Prostate gland (tissue), 2 donors: ENCODE data around the gene TH. TPM values are rescaled to one million over a fixed set of nuclear protein-coding genes. Genes with fewer than 3 reads are reported as not detected.

Source experiments
- DNase-seq: peaks from one replicate; pipeline ENCODE4 v3.0.0-alpha.2; 2019; ENCODE audit warnings: low spot score
- H3K27ac ChIP-seq, 2 donors: fragments of 200-600 bp; sonication (generic); 2 replicates each; pipeline ENCODE4 v1.5.1; 2017 to 2019
- H3K27me3 ChIP-seq: fragments of 200-600 bp; sonication (generic); replicated peaks from 2 replicates; pipeline ENCODE4 v1.5.1; 2019; ENCODE audit not compliant: insufficient read depth
- H3K36me3 ChIP-seq, 2 donors: fragments of 200-600 bp; sonication (generic); 1 replicate in 1 of 2; 2 replicates in 1 of 2; pipeline versions ENCODE4 v1.5.1 to v1.8.1; 2017 to 2019
- H3K4me1 ChIP-seq: fragments of 200-600 bp; sonication (generic); replicated peaks from 2 replicates; pipeline ENCODE4 v1.5.1; 2019
- H3K4me3 ChIP-seq, 2 donors: fragments of 200-600 bp; sonication (generic); 2 replicates each; pipeline ENCODE4 v1.5.1; 2017 to 2019
- H3K9me3 ChIP-seq: fragments of 200-600 bp; sonication (generic); 2 replicates; pipeline ENCODE4 v1.5.1; 2017
- CTCF ChIP-seq, 4 experiments: fragments of 200-600 bp in 2 of 4; fragments of 450-650 bp in 2 of 4; sonication (generic) in 2 of 4; IDR thresholded peaks; 1 replicate in 3 of 4; 2 replicates in 1 of 4; pipeline ENCODE4 v1.5.1; 2016 to 2019; ENCODE audit warnings: antibody characterized with exemption in 4 of 4, mild to moderate bottlenecking in 2 of 4, moderate library complexity in 2 of 4
- POLR2A ChIP-seq: fragments of 450-650 bp; IDR thresholded peaks from one replicate; pipeline ENCODE4 v1.6.1; 2016; ENCODE audit warnings: antibody characterized with exemption, mild to moderate bottlenecking
- POLR2AphosphoS5 ChIP-seq: sonication (generic); formaldehyde crosslinking; IDR thresholded peaks from one replicate; pipeline ENCODE4 v1.6.1; 2017; ENCODE audit warnings: antibody characterized with exemption
- WGBS: methylation state at CpG from one replicate; pipeline ENCODE4 v1.1.5; 2018; 5-methylcytosine and 5-hydroxymethylcytosine counted together
- intact Hi-C: fragments of 100-400 bp; cut with DNase I; formaldehyde crosslinking; loops from one replicate; pipeline ENCODE4 v1.14.2; 2022
- total RNA-seq, 2 donors: library from RNA; depleted of rRNA; stranded (reverse); fragments of >200 nt; gene quantifications; one replicate each; pipeline ENCODE4 v1.1.0, GENCODE V29; 2016

Gene TH
- total RNA-seq, 2 donors from 2014 or later: 2.4 TPM; not detected in 1

GRCh38 chr11:2156416-2157182 lies 15.0 kb downstream of the TH start:
- Histone ChIP-seq H3K9me3 (no peaks in the 10 kb centered on the region), H3K27me3 (no peaks in the 10 kb centered on the region), H3K4me3 (no peak overlapping the region), H3K27ac (peak overlapping the region; percentile 10 to 30), H3K36me3 (no peaks in the 10 kb centered on the region), H3K4me1 (no peaks in the 10 kb centered on the region)
- 24% methylated on average over 19 of the region's 19 CpGs for WGBS
- no peak for TF ChIP-seq POLR2A
- TF ChIP-seq POLR2AphosphoS5: peak; percentile 8
- TF ChIP-seq CTCF (IDR thresholded peaks at IDR 0.05): peak; percentile 25 to 88 (median 79)
- peak; percentile 69 for DNase-seq
- intact Hi-C loops: loop anchor here (10.0 kb wide), 2 partner anchors 232 to 502 kb away; no protein-coding TSS in a partner anchor

DNA sequence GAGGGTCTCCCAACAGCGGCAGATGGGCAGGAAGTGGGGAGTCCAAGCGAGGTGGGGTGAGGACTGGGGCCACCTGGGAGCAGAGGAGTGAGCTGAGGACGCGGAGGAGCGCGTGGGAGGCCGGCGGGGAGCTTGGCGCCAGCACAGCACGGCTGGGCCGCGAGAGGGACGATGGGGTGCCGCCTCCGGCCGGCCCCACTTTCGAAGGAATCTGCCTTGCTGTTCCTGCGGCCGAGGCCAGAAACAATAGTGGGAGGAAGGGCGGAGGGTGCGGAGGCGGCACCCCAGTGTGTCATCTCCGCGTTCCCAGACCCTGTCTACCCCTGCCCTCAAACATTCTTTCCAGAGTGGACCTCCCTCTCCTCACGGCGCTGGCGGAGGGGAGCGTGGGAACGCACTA lies 16.1 kb downstream of the TH start:
- Histone ChIP-seq H3K4me1 (no peaks in the 10 kb centered on the region), H3K27me3 (no peaks in the 10 kb centered on the region), H3K4me3 (no peak overlapping the region), H3K9me3 (no peaks in the 10 kb centered on the region), H3K36me3 (no peaks in the 10 kb centered on the region), H3K27ac (no peak overlapping the region)
- TF ChIP-seq CTCF (IDR thresholded peaks at IDR 0.05) (no peak), POLR2AphosphoS5 (no peak), POLR2A (no peak)
- no peak for DNase-seq
- 86% methylated on average over 25 of the region's 29 CpGs for WGBS
- intact Hi-C loops: loop anchor here (10.0 kb wide), 2 partner anchors 231 to 501 kb away; no protein-coding TSS in a partner anchor

DNA sequence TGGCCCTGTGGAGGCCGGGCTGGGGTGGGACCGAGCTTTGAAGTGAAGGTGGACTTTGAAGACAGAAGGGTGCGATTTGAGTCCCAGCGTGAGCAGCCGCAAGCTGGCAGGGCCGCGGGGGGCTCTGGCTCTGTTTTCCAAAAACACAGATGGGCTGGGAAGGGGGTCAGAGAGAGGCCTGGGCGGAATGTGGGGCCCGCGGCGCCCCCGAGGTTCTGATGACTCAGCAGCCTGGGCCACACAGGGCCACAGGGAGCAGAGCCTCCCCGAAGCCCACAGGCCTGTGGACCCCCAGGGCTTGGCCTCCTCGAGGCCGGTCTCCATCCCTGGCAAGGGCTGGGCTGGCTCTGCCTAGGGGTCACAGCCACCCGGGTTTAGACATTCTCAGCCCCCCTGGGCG lies 16.7 kb downstream of the TH start:
- Histone ChIP-seq H3K36me3 (no peaks in the 10 kb centered on the region), H3K27me3 (no peaks in the 10 kb centered on the region), H3K4me3 (no peak overlapping the region), H3K27ac (no peak overlapping the region), H3K4me1 (no peaks in the 10 kb centered on the region), H3K9me3 (no peaks in the 10 kb centered on the region)
- WGBS: 89% methylated on average over 17 of the region's 17 CpGs
- no peak for TF ChIP-seq POLR2A
- no peak for TF ChIP-seq POLR2AphosphoS5
- TF ChIP-seq CTCF (IDR thresholded peaks at IDR 0.05): no peak
- no peak for DNase-seq
- intact Hi-C loops: loop anchor here (5.0 to 10.0 kb wide), 4 partner anchors 230 to 500 kb away; partner anchors contain the start of gene TNNI2

DNA sequence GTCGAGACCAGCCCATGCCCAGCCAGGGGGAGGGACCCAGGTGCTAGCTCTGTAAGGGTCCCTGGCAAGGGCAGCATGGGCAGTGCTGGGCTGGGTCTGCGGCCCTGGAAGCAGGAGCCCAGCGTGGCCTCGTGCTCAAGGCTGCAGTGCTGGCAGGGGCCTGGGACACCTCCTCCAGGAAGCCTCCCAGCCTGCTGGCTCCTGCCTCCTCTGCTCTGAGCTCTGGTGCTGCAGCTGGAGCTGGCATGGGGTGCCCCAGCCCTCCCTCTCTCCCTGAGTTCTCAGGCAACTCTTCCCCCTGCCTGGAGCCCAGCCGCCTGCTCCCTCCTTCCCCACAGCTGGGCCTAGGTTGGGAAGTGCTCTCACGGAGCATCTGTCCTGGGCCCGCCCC lies 17.4 kb downstream of the TH start:
- no peak overlapping the region for H3K4me3 ChIP-seq
- no peak overlapping the region for H3K27ac ChIP-seq
- intact Hi-C loops: loop anchor here (5.0 to 10.0 kb wide), 4 partner anchors 229 to 499 kb away; partner anchors contain the start of gene TNNI2
- DNase-seq: no peak
- no peaks in the 10 kb centered on the region for H3K4me1 ChIP-seq
- H3K36me3 ChIP-seq: no peaks in the 10 kb centered on the region
- TF ChIP-seq POLR2AphosphoS5 (no peak), POLR2A (no peak)
- no peaks in the 10 kb centered on the region for H3K9me3 ChIP-seq
- WGBS: 75% methylated on average over 7 of the region's 7 CpGs
- no peaks in the 10 kb centered on the region for H3K27me3 ChIP-seq

GRCh38 chr11:2153581-2154194 lies 17.9 kb downstream of the TH start:
- TF ChIP-seq CTCF (IDR thresholded peaks at IDR 0.05): no peak
- no peak for TF ChIP-seq POLR2AphosphoS5
- no peak for TF ChIP-seq POLR2A
- Histone ChIP-seq H3K36me3 (no peaks in the 10 kb centered on the region), H3K4me3 (no peak overlapping the region), H3K4me1 (no peaks in the 10 kb centered on the region), H3K27me3 (peaks cover 3% of the 10 kb centered on the region), H3K27ac (no peak overlapping the region), H3K9me3 (no peaks in the 10 kb centered on the region)
- intact Hi-C loops: loop anchor here (2.0 to 10.0 kb wide), 5 partner anchors 229 to 499 kb away; partner anchors contain the start of gene TNNI2
- no peak for DNase-seq
- 66% methylated on average over 14 of the region's 14 CpGs for WGBS
